Measurements from ENCODE around the gene PLRG1.

DNA sequence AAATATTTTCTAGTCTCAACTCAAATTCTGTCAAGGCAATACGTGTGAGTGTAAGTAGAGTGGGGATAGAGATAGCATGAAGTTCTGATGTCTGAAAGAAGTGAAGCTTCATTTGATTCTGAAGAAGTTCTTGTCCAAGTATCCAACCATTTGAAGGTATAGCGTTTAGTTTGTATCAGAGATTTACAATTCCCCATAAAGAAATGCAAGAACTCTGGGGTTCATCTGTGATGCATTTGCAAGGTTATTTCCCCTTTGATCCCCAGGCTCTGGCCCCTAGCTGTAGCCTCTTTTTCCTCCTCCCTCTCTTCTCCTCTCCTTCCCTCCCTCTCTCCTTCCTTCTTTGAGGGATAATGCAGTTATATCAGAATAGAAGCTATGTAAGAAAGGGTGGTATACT lies 32.5 kb upstream of the PLRG1 start:
- TF ChIP-seq, protein P1, sequence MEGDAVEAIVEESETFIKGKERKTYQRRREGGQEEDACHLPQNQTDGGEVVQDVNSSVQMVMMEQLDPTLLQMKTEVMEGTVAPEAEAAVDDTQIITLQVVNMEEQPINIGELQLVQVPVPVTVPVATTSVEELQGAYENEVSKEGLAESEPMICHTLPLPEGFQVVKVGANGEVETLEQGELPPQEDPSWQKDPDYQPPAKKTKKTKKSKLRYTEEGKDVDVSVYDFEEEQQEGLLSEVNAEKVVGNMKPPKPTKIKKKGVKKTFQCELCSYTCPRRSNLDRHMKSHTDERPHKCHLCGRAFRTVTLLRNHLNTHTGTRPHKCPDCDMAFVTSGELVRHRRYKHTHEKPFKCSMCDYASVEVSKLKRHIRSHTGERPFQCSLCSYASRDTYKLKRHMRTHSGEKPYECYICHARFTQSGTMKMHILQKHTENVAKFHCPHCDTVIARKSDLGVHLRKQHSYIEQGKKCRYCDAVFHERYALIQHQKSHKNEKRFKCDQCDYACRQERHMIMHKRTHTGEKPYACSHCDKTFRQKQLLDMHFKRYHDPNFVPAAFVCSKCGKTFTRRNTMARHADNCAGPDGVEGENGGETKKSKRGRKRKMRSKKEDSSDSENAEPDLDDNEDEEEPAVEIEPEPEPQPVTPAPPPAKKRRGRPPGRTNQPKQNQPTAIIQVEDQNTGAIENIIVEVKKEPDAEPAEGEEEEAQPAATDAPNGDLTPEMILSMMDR (IDR thresholded peaks at IDR 0.05) = no peak
- no peak for TF ChIP-seq EZH2phosphoT487 (IDR thresholded peaks at IDR 0.05)
- TF ChIP-seq EZH2 (IDR thresholded peaks at IDR 0.05) = no peak

Data from neural progenitor cell (in vitro differentiated cells).